Sigmoid colon (tissue), 4 donors: ENCODE data around the gene WDR6.

Experiments
- CTCF ChIP-seq, 4 experiments: fragments of 450-650 bp in 3 of 4; fragments of 200-600 bp in 1 of 4; IDR thresholded peaks; one replicate each; pipeline ENCODE4 v1.5.1; 2016 to 2019; ENCODE audit warnings: antibody characterized with exemption in 4 of 4, mild to moderate bottlenecking in 3 of 4, moderate library complexity in 2 of 4
- EP300 ChIP-seq, 4 donors: sonication (generic); formaldehyde crosslinking; IDR thresholded peaks; one replicate each; pipeline ENCODE4 v1.6.1; 2017; ENCODE audit warnings: antibody characterized with exemption in 4 of 4
- POLR2A ChIP-seq, 2 donors: fragments of 450-650 bp; IDR thresholded peaks; one replicate each; pipeline ENCODE4 v1.6.1; 2016; ENCODE audit warnings: antibody characterized with exemption in 2 of 2, mild to moderate bottlenecking in 2 of 2, moderate library complexity in 2 of 2

- TF ChIP-seq POLR2A (IDR thresholded peaks at IDR 0.05) (no peak), CTCF (IDR thresholded peaks at IDR 0.05) (no peak), EP300 (IDR thresholded peaks at IDR 0.05) (no peak)
These were observed 16.3 kb upstream of the WDR6 start for GRCh38 chr3:48990636-48991469.
